T-helper 22 cell (primary cell): ENCODE measurements around the gene CCDC86.

Source experiments
- DNase-seq: peaks from one replicate; pipeline ENCODE4 v3.0.0-alpha.2; 2020; ENCODE audit warnings: low read depth

The CCDC86 gene

DNA sequence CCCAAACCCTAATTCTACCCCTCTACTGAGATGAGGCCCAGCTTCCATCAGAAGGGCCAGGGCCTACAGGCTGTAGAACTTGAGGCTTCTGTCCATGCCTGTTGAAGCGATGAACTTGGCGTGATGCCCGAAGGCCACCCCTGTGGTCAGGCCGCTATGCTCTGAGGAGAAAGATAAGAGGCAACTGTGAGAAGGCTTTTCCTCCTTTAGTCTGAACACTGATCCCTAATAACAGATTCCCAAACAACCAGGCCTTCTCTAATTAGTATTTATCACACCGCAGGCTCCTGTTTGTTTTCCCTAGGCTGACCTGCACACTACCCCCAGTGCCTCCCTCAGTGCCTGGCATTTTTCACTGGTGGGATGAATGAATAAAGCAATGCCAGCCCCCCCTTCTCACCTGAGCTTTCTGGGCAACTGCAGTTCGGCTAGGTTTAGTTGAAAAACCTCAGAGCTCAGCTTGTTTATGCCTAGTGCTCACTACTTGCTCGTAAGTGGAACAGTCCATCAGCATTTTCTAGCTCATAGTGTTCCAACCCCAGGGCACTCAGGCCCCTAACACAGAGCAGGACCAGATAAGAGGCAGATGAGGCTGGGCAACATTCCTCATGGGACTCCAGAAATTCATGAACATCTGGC, 49.3 kb downstream of the CCDC86 start:
- no peak for DNase-seq

GRCh38 chr11:60895687-60896086, 53.8 kb downstream of the CCDC86 start:
- DNase-seq: no peak

- no peak for DNase-seq
Measured at GRCh38 chr11:60897496-60897895, 55.6 kb downstream of the CCDC86 start.

GRCh38 chr11:60899046-60899936, 57.4 kb downstream of the CCDC86 start:
- no peak for DNase-seq

DNA sequence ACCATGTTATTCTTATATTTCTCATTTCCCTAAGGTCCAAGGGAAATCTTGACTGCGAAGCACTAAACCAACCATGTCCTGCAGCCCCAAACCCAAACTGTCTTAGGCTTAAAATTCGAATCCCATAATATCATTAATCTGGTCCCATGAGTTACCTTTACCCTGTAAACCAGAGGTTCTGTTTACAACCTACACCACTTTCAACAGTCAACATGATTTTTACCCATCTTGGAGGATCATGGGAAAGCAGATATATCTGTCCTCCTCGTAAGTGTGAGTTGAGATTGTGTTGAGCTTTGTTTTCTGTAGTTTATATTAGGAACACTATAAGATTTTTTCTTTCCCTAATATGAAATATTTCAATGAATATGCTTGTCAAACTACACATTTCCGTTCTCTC, 58.1 kb downstream of the CCDC86 start:
- DNase-seq: no peak
